PC-3 (cell line): Measurements from ENCODE around the gene RPN1. TPM values are rescaled to one million over a fixed set of nuclear protein-coding genes. Genes with fewer than 3 reads are reported as not detected.
A peak's percentile ranks its signal among the peaks of the same experiment; 100 is the strongest.

ENCODE experiments used
- ATAC-seq: fragments of 200-7000 bp; cut with Tn5 transposase; 2 replicates; pipeline ENCODE4 v1.9.1; 2020; ENCODE audit warnings: mild to moderate bottlenecking, moderate library complexity
- BruUV-seq: library from RNA; stranded (reverse); fragments of 400-500 nt; replicated peaks from 2 replicates; lab custom pipeline; 2021; lab: Mats Ljungman, UMichigan
- CTCF ChIA-PET: fragments of 300-600 bp; sonication (Branson Sonifier 250); formaldehyde crosslinking; loops from one replicate; lab custom pipeline; 2022; ENCODE audit warnings: antibody characterized with exemption; lab: Charles Lee
- POLR2A ChIA-PET: fragments of 300-600 bp; sonication (Branson Sonifier 250); formaldehyde crosslinking; loops from one replicate; lab custom pipeline; 2022; ENCODE audit warnings: antibody characterized with exemption; ENCODE audit not compliant: unreplicated experiment; lab: Charles Lee
- DNase-seq: peaks from one replicate; pipeline ENCODE4 v3.0.0-alpha.2; 2015
- H2AFZ ChIP-seq: fragments of 300-600 bp; sonication (generic); 2 replicates; pipeline ENCODE4 v1.6.0; 2016; ENCODE audit warnings: antibody characterized with exemption, low read length
- H3F3A ChIP-seq: fragments of 300-600 bp; sonication (generic); one replicate; pipeline ENCODE4 v1.6.0; 2017; ENCODE audit warnings: antibody characterized with exemption, low read length, control low read depth, mild to moderate bottlenecking; ENCODE audit not compliant: unreplicated experiment
- H3K27ac ChIP-seq: fragments of 300-600 bp; sonication (generic); 2 replicates; pipeline ENCODE4 v1.5.1; 2016; ENCODE audit warnings: mild to moderate bottlenecking, low read length
- H3K27me3 ChIP-seq: fragments of 300-600 bp; sonication (generic); 2 replicates; pipeline ENCODE4 v1.6.1; 2016; ENCODE audit warnings: low read length, mixed read lengths
- H3K36me3 ChIP-seq: fragments of 300-600 bp; sonication (generic); 2 replicates; pipeline ENCODE4 v1.6.1; 2016; ENCODE audit warnings: low read depth, mixed run types, low read length, mixed read lengths
- H3K4me1 ChIP-seq: fragments of 300-600 bp; sonication (generic); 2 replicates; pipeline ENCODE4 v1.5.1; 2016; ENCODE audit warnings: low read length; ENCODE audit not compliant: insufficient read depth
- H3K4me2 ChIP-seq: fragments of 300-600 bp; sonication (generic); 2 replicates; pipeline ENCODE4 v1.6.0; 2016; ENCODE audit warnings: low read length
- H3K4me3 ChIP-seq: fragments of 300-600 bp; sonication (generic); 2 replicates; pipeline ENCODE4 v1.5.1; 2016; ENCODE audit warnings: mild to moderate bottlenecking, low read length, mixed read lengths
- H3K79me2 ChIP-seq: fragments of 300-600 bp; sonication (generic); 2 replicates; pipeline ENCODE4 v1.6.1; 2017; ENCODE audit warnings: low read length, mixed read lengths
- H3K9ac ChIP-seq: fragments of 300-600 bp; sonication (generic); 2 replicates; pipeline ENCODE4 v1.6.0; 2016; ENCODE audit warnings: mild to moderate bottlenecking, low read length
- H3K9me2 ChIP-seq: fragments of 300-600 bp; sonication (generic); replicated peaks from 2 replicates; pipeline ENCODE4 v1.6.1; 2016; ENCODE audit warnings: mixed run types, low read length, mixed read lengths
- H3K9me3 ChIP-seq: fragments of 300-600 bp; sonication (generic); 2 replicates; pipeline ENCODE4 v1.6.1; 2016; ENCODE audit warnings: low read length, mixed read lengths
- H4K20me1 ChIP-seq: fragments of 300-600 bp; sonication (generic); 2 replicates; pipeline ENCODE4 v1.6.1; 2016; ENCODE audit warnings: low read length, mixed read lengths
- EZH2 ChIP-seq: fragments of 300-600 bp; sonication (generic); IDR thresholded peaks from one replicate; pipeline ENCODE4 v1.6.1; 2017; ENCODE audit warnings: antibody characterized with exemption, mild to moderate bottlenecking, low read length; ENCODE audit not compliant: unreplicated experiment
- EZH2phosphoT487 ChIP-seq: fragments of 300-600 bp; sonication (generic); IDR thresholded peaks from 2 replicates; pipeline ENCODE4 v1.6.1; 2018; ENCODE audit warnings: mild to moderate bottlenecking, antibody characterized with exemption, low read length, borderline replicate concordance
- intact Hi-C: fragments of 100-400 bp; cut with micrococcal nuclease; formaldehyde crosslinking; loops from 2 replicates; pipeline ENCODE4 v1.9.0; 2023
- total RNA-seq: library from RNA; depleted of rRNA; stranded (reverse); fragments of >200 nt; gene quantifications from 2 replicates; pipeline ENCODE4 v1.2.3, GENCODE V29; 2014
- TF ChIP-seq, protein P1 (sequence below): fragments of 300-600 bp; sonication (generic); conservative IDR thresholded peaks from 2 replicates; pipeline ENCODE4 v1.5.1; 2017; ENCODE audit warnings: antibody characterized with exemption, low read depth, mild to moderate bottlenecking, low read length

Gene RPN1
- total RNA-seq, 1 experiment from 2014 or later = 262 TPM

DNA sequence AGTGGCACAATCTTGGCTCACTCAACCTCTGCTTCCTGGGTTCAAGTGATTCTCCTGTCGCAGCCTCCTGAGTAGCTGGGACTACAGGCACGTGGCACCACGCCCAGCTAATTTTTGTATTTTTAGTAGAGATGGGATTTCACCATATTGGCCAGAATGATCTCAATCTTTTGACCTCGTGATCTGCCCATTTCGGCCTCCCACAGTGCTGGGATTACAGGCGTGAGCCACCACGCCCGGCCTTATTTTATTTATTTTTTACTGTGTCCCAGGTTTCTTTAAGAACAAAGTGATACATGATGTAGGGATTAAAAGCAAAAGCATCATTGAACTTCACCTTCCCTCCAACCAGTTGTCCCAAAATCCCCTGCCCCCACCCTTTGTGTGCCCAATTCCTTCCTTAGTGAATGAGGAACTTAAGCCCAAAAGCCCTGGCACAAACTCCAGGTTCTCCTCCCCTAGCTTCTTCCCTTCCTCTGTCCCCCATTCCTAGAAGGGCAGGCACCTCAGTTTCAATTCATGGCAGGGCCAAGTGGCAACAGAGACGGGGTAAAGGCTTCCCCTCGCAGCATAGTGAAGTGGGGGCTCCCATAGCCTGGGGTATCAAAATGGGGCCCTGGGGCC, 23.7 kb upstream of the RPN1 start:
- Histone ChIP-seq H3K9me3 (no peaks in the 10 kb centered on the region), H3K27ac (no peak overlapping the region), H3K4me2 (no peak overlapping the region), H3K4me1 (no peaks in the 10 kb centered on the region), H4K20me1 (no peaks in the 10 kb centered on the region), H3K4me3 (no peak overlapping the region), H3K79me2 (no peaks in the 10 kb centered on the region), H3K36me3 (no peaks in the 10 kb centered on the region), H2AFZ (no peak overlapping the region), H3K9ac (no peak overlapping the region), H3F3A (no peaks in the 10 kb centered on the region), H3K9me2 (no peaks in the 10 kb centered on the region), H3K27me3 (no peaks in the 10 kb centered on the region)
- no TSS peak for BruUV-seq
- DNase-seq = no peak
- POLR2A ChIA-PET = no interaction called here
- CTCF ChIA-PET = no interaction called here
- TF ChIP-seq EZH2phosphoT487 (no peak), EZH2 (no peak)
- TF ChIP-seq, protein P1, sequence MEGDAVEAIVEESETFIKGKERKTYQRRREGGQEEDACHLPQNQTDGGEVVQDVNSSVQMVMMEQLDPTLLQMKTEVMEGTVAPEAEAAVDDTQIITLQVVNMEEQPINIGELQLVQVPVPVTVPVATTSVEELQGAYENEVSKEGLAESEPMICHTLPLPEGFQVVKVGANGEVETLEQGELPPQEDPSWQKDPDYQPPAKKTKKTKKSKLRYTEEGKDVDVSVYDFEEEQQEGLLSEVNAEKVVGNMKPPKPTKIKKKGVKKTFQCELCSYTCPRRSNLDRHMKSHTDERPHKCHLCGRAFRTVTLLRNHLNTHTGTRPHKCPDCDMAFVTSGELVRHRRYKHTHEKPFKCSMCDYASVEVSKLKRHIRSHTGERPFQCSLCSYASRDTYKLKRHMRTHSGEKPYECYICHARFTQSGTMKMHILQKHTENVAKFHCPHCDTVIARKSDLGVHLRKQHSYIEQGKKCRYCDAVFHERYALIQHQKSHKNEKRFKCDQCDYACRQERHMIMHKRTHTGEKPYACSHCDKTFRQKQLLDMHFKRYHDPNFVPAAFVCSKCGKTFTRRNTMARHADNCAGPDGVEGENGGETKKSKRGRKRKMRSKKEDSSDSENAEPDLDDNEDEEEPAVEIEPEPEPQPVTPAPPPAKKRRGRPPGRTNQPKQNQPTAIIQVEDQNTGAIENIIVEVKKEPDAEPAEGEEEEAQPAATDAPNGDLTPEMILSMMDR = no peak
- intact Hi-C loops = no loop called here
- ATAC-seq = no peak

DNA sequence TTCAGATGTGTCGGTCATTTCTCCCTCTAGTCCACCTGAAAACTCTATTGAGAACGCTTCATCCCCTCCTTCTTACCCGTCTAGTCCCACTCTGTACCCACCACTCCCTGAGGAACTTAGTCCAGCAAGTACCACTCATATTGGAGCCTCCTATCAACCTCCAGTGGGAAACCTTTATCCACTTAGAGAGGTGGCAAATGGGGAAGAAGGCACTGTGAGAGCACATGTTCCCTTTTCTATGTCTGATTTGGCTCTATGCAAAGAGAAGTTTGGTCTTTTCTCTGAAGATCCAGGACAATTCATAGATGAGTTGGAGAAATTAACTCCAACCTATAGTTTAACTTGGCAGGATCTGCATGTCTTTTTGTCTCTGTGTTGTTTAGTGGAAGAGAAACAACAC, 17.0 kb upstream of the RPN1 start:
- H3F3A ChIP-seq = no peaks in the 10 kb centered on the region
- intact Hi-C loops = no loop called here
- ChIA-PET CTCF (no interaction called here), POLR2A (no interaction called here)
- no peak for DNase-seq
- no peaks in the 10 kb centered on the region for H3K36me3 ChIP-seq
- H3K79me2 ChIP-seq = no peaks in the 10 kb centered on the region
- H3K9me3 ChIP-seq = no peaks in the 10 kb centered on the region
- H3K4me2 ChIP-seq = no peak overlapping the region
- H3K27me3 ChIP-seq = no peaks in the 10 kb centered on the region
- TF ChIP-seq EZH2 = no peak
- TF ChIP-seq, protein P1 = no peak
- no peak for TF ChIP-seq EZH2phosphoT487
- no peaks in the 10 kb centered on the region for H4K20me1 ChIP-seq
- H3K9me2 ChIP-seq = no peaks in the 10 kb centered on the region
- BruUV-seq = no TSS peak
- H3K9ac ChIP-seq = no peak overlapping the region
- H3K4me3 ChIP-seq = no peak overlapping the region
- no peak for ATAC-seq
- H2AFZ ChIP-seq = no peak overlapping the region
- H3K4me1 ChIP-seq = no peaks in the 10 kb centered on the region
- H3K27ac ChIP-seq = no peak overlapping the region

DNA sequence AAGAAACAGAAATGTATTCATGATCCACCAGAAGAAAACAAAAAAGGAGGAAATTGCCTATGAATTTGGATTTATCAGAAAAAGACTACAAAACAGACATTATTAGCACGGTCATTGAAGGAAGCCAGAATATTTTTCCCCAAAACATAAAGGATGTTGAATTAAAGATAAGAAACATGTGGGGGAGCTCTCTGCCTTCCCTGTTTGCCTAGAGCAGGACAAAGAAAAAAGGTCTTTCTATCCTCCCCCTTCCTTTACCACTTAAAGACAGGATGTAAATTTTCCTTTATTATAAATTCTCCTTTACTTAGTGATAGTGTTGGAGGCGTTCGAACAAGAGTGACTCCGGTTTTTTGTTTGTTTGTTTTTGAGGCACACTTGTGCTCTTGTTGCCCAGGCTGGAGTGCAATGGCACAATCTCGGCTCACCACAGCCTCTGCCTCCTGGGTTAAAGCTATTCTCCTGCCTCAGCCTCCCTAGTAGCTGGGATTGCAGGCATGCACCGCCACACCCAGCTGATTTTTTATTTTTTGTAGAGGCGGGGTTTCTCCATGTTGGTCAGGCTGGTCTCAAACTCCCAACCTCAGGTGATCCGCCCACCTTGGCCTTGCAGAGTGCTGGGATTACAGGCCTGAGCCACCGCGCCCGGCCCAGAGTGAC, 14.9 kb upstream of the RPN1 start:
- Histone ChIP-seq H3K9me2 (no peaks in the 10 kb centered on the region), H3K27me3 (no peaks in the 10 kb centered on the region), H3K79me2 (no peaks in the 10 kb centered on the region), H3K4me1 (no peaks in the 10 kb centered on the region), H3K4me2 (no peak overlapping the region), H3K36me3 (no peaks in the 10 kb centered on the region), H3K9ac (no peak overlapping the region), H2AFZ (0 out of 2 replicates have a peak overlapping the region, but pooled peaks have one; percentile 9), H3K4me3 (no peak overlapping the region), H3K27ac (no peak overlapping the region), H3F3A (no peaks in the 10 kb centered on the region), H3K9me3 (no peaks in the 10 kb centered on the region), H4K20me1 (no peaks in the 10 kb centered on the region)
- TF ChIP-seq EZH2phosphoT487 = no peak
- TF ChIP-seq, protein P1 = peak; percentile 30; the same call in 1 of the 2 replicates
- TF ChIP-seq EZH2 = no peak
- ChIA-PET POLR2A (no interaction called here), CTCF (interaction anchor here (1.1 kb wide), 1 partner anchor 122 kb away, joined by 3 read pairs; no protein-coding TSS in a partner anchor)
- ATAC-seq = peak; percentile 50
- DNase-seq = peak; percentile 6
- BruUV-seq = no TSS peak
- intact Hi-C loops = no loop called here
